Upper lobe of right lung (tissue), 1 donor: ENCODE data around the gene WASL. TPM values are rescaled to one million over a fixed set of nuclear protein-coding genes. Genes with fewer than 3 reads are reported as not detected.

Experiments used
- ATAC-seq: fragments of 200-7000 bp; cut with Tn5 transposase; one replicate; pipeline ENCODE4 v1.9.1; 2020; ENCODE audit warnings: mild to moderate bottlenecking, moderate library complexity
- DNase-seq: peaks from one replicate; pipeline ENCODE4 v3.0.0-alpha.2; 2020
- H3K27ac ChIP-seq: fragments of 200-600 bp; one replicate; pipeline ENCODE4 v1.8.0; 2022
- H3K27me3 ChIP-seq: fragments of 200-600 bp; one replicate; pipeline ENCODE4 v1.8.0; 2022; ENCODE audit warnings: mild to moderate bottlenecking
- H3K36me3 ChIP-seq: fragments of 200-600 bp; one replicate; pipeline ENCODE4 v1.8.0; 2022
- H3K4me1 ChIP-seq: fragments of 200-600 bp; one replicate; pipeline ENCODE4 v1.8.0; 2022
- H3K4me3 ChIP-seq: fragments of 200-600 bp; one replicate; pipeline ENCODE4 v1.8.0; 2022; ENCODE audit warnings: mild to moderate bottlenecking
- H3K9me3 ChIP-seq: fragments of 200-600 bp; one replicate; pipeline ENCODE4 v1.8.0; 2022
- CTCF ChIP-seq: fragments of 200-600 bp; IDR thresholded peaks from one replicate; pipeline ENCODE4 v1.8.0; 2022; ENCODE audit warnings: antibody characterized with exemption
- intact Hi-C: fragments of 100-400 bp; cut with DNase I; formaldehyde crosslinking; loops from one replicate; pipeline ENCODE4 v1.11.0; 2022
- total RNA-seq: library from RNA; stranded (reverse); fragmentation: NEBNext Ultra II Directional; extraction: Animal tissue kit (Norgen Biotek cat#: 25700); gene quantifications from one replicate; pipeline ENCODE4 v1.2.1, GENCODE V29; 2021
- donor health status: DM: no; HTN: yes; CAD: no; lungs with severe emphysema.

The WASL gene
- total RNA-seq, 1 donor from 2014 or later: 40.0 TPM

GRCh38 chr7:123658023-123658422, 90.8 kb downstream of the WASL start:
- DNase-seq (no peak), ATAC-seq (no peak)
- TF ChIP-seq CTCF: no peak
- Histone ChIP-seq H3K27ac (no peak overlapping the region), H3K4me3 (no peak overlapping the region), H3K9me3 (no peaks in the 10 kb centered on the region), H3K27me3 (no peaks in the 10 kb centered on the region), H3K4me1 (no peaks in the 10 kb centered on the region), H3K36me3 (no peaks in the 10 kb centered on the region)
- intact Hi-C loops: no loop called here

- Histone ChIP-seq H3K9me3 (no peaks in the 10 kb centered on the region), H3K27me3 (no peaks in the 10 kb centered on the region), H3K4me3 (no peak overlapping the region), H3K27ac (no peak overlapping the region), H3K4me1 (no peaks in the 10 kb centered on the region), H3K36me3 (no peaks in the 10 kb centered on the region)
- ATAC-seq (no peak), DNase-seq (no peak)
- TF ChIP-seq CTCF: no peak
- intact Hi-C loops: no loop called here
These were observed 91.5 kb downstream of the WASL start for GRCh38 chr7:123657304-123657685.

GRCh38 chr7:123656544-123657303, 92.1 kb downstream of the WASL start:
- no peaks in the 10 kb centered on the region for H3K4me1 ChIP-seq
- DNase-seq (no peak), ATAC-seq (no peak)
- no peak overlapping the region for H3K27ac ChIP-seq
- TF ChIP-seq CTCF: no peak
- no peaks in the 10 kb centered on the region for H3K36me3 ChIP-seq
- no peaks in the 10 kb centered on the region for H3K27me3 ChIP-seq
- intact Hi-C loops: no loop called here
- H3K9me3 ChIP-seq: no peaks in the 10 kb centered on the region
- H3K4me3 ChIP-seq: no peak overlapping the region

- Histone ChIP-seq H3K4me3 (no peak within 1 kb of the TSS), H3K27me3 (no peaks in the 10 kb centered on the region), H3K4me1 (no peaks in the 10 kb centered on the region), H3K27ac (no peak within 1 kb of the TSS), H3K9me3 (no peaks in the 10 kb centered on the region), H3K36me3 (no peaks in the 10 kb centered on the region)
- no peak for DNase-seq
- intact Hi-C loops: no loop called here
- no peak for ATAC-seq
- no peak for TF ChIP-seq CTCF
These were observed 93.2 kb downstream of the WASL start, which contains the start of gene LMOD2 for GRCh38 chr7:123655614-123656013. TSS of gene LMOD2 (plus strand) at chr7:123655866. CDS start at chr7:123655964, 98 bp downstream.

GRCh38 chr7:123653162-123653561, 95.6 kb downstream of the WASL start:
- intact Hi-C loops: no loop called here
- no peak overlapping the region for H3K27ac ChIP-seq
- ATAC-seq: no peak
- no peaks in the 10 kb centered on the region for H3K27me3 ChIP-seq
- H3K36me3 ChIP-seq: no peaks in the 10 kb centered on the region
- no peaks in the 10 kb centered on the region for H3K9me3 ChIP-seq
- no peaks in the 10 kb centered on the region for H3K4me1 ChIP-seq
- TF ChIP-seq CTCF: no peak
- DNase-seq: no peak
- H3K4me3 ChIP-seq: no peak overlapping the region
